Measurements from ENCODE around the gene ITSN1.

The ITSN1 gene

DNA sequence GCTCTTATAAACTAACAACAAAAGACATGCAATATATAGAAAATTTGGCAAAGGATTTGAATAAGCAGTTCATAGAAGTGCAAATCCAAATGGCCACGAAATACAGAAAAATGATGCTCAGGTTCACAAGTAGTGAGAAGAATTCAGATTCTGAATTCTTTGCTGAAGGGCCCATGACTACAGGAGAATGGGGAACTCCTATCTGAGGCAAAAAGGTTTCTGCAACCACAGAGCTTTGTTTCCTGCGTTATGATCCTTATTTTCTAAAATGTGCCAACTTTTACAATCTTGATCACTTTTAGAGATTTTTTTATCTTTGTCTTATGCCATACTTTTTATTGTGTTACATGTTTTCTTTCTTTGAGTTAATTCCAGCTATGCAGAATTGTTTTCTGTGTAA is 91.3 kb downstream of the ITSN1 start:
- Histone ChIP-seq H3K4me3 (ENCODE audit: low read depth, low read length) (no peak overlapping the region), H3K36me3 (peaks cover 3% of the 10 kb centered on the region; the same call in 1 of the 2 replicates), H3K9me3 (no peaks in the 10 kb centered on the region), H3K27me3 (no peaks in the 10 kb centered on the region), H3K4me1 (no peaks in the 10 kb centered on the region; the same call in 1 of the 2 replicates)
- no peak for DNase-seq
- TF ChIP-seq, protein P1, sequence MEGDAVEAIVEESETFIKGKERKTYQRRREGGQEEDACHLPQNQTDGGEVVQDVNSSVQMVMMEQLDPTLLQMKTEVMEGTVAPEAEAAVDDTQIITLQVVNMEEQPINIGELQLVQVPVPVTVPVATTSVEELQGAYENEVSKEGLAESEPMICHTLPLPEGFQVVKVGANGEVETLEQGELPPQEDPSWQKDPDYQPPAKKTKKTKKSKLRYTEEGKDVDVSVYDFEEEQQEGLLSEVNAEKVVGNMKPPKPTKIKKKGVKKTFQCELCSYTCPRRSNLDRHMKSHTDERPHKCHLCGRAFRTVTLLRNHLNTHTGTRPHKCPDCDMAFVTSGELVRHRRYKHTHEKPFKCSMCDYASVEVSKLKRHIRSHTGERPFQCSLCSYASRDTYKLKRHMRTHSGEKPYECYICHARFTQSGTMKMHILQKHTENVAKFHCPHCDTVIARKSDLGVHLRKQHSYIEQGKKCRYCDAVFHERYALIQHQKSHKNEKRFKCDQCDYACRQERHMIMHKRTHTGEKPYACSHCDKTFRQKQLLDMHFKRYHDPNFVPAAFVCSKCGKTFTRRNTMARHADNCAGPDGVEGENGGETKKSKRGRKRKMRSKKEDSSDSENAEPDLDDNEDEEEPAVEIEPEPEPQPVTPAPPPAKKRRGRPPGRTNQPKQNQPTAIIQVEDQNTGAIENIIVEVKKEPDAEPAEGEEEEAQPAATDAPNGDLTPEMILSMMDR (IDR thresholded peaks at IDR 0.05; ENCODE audit: low read depth, low read length), result no peak

DNA sequence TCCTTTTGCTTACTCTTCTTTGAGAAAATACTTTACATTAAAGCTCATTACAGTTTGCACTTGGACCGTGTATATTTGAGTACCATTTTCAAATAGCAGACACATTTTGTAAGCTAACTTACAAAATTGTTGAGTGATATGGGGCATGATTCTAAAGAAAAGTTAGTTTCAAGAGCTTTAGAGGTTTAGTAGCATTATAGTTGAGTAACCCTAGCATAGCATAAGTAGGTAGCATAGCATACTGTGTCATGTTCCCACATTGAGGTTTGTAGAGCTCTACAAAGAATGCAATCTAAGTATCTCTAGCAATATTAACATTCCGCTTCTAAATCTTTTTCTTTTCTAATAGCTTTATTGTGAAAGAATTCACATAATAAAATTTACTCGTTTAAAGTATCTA is 92.0 kb downstream of the ITSN1 start:
- DNase-seq, result no peak
- TF ChIP-seq, protein P1 (IDR thresholded peaks at IDR 0.05; ENCODE audit: low read depth, low read length), result no peak
- Histone ChIP-seq H3K4me3 (ENCODE audit: low read depth, low read length) (no peak overlapping the region), H3K27me3 (no peaks in the 10 kb centered on the region), H3K9me3 (no peaks in the 10 kb centered on the region), H3K36me3 (peaks cover 3% of the 10 kb centered on the region; the same call in 1 of the 2 replicates), H3K4me1 (no peaks in the 10 kb centered on the region; the same call in 1 of the 2 replicates)

DNA sequence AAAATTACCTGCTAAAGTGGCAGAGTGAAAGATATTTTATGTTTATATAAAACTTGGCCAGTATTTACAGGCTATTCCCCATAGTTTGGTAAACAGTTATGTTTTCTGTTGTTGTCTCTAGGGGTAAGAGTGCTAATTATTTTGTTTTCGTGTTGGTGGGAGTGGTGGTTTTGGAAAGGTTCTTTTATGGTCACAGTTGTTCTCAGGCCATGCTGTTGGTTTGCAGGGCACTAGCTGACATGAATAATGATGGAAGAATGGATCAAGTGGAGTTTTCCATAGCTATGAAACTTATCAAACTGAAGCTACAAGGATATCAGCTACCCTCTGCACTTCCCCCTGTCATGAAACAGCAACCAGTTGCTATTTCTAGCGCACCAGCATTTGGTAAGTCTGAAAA is 92.5 kb downstream of the ITSN1 start:
- Histone ChIP-seq H3K4me1 (no peaks in the 10 kb centered on the region), H3K9me3 (no peaks in the 10 kb centered on the region), H3K27me3 (no peaks in the 10 kb centered on the region), H3K36me3 (peaks cover 3% of the 10 kb centered on the region; the same call in 1 of the 2 replicates), H3K4me3 (ENCODE audit: low read depth, low read length) (no peak overlapping the region)
- DNase-seq, result no peak
- TF ChIP-seq, protein P1 (IDR thresholded peaks at IDR 0.05; ENCODE audit: low read depth, low read length), result no peak

DNA sequence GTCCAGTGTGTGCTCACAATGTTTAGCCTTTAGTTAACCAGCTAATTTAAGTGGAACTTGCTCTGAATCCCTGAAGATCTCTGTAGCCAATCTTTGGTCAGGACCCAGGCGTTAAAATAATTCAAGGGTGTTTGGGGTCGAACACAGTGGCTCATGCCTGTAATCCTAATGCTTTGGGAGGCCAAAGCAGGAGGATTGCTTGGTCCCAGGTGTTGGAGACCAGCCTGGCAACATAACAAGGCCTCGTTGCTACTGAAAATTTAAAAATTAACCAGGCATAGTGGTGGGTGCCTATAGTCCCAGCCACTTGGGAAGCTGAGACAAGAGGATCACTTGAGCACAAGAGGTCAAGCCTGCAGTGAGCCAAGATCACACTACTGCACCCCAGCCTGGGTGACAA is 94.3 kb downstream of the ITSN1 start:
- DNase-seq, result no peak
- Histone ChIP-seq H3K4me1 (no peaks in the 10 kb centered on the region), H3K27me3 (no peaks in the 10 kb centered on the region), H3K9me3 (no peaks in the 10 kb centered on the region), H3K36me3 (peaks cover 3% of the 10 kb centered on the region; the same call in 1 of the 2 replicates), H3K4me3 (ENCODE audit: low read depth, low read length) (no peak overlapping the region)
- TF ChIP-seq, protein P1 (IDR thresholded peaks at IDR 0.05; ENCODE audit: low read depth, low read length), result no peak

DNA sequence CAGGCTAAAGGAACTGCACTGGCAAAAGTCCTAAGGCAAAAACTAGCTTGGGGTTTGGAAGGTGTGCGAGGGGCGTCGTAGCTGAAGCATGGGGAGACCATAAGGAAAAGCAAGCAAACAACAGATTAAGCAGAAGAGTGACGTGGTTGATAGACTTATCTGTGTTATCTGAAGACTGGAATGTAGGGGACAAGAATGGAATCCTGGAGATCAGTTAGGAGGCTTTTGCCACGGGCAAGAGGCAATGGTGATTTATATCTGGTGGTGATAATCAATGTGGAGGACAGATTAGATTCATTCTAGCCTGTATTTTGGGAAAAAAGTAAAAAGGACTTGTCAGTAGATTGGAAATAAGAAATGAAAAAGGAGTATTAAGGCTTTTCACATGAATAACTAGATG is 97.4 kb downstream of the ITSN1 start:
- Histone ChIP-seq H3K36me3 (peaks cover 3% of the 10 kb centered on the region; the same call in 1 of the 2 replicates), H3K4me3 (ENCODE audit: low read depth, low read length) (no peak overlapping the region), H3K9me3 (no peaks in the 10 kb centered on the region), H3K4me1 (no peaks in the 10 kb centered on the region), H3K27me3 (no peaks in the 10 kb centered on the region)
- no peak for DNase-seq
- TF ChIP-seq, protein P1 (IDR thresholded peaks at IDR 0.05; ENCODE audit: low read depth, low read length), result no peak

DNA sequence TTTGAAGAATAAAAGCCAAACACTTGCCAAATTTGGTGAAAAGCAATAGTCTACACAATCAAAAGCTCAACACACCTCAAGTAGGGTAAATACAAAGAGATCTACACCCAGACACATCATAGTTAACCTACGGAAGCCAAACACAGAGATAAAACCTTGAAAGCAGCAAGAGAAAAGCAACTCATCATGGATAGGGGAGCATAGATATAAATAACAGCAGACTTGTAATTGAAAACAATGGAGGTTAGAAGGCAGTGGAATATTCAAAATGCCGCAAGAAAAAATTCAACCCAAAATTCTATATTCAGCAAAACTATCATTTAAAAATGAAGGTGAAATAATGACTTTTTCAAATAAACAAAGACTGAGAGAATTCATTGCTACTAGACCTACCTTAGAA is 105.1 kb downstream of the ITSN1 start:
- TF ChIP-seq, protein P1 (IDR thresholded peaks at IDR 0.05; ENCODE audit: low read depth, low read length), result no peak
- H3K9me3 ChIP-seq, result peaks cover 3% of the 10 kb centered on the region
- no peaks in the 10 kb centered on the region for H3K4me1 ChIP-seq
- no peaks in the 10 kb centered on the region for H3K27me3 ChIP-seq
- no peak for DNase-seq
- H3K36me3 ChIP-seq, result no peaks in the 10 kb centered on the region; the same call in 1 of the 2 replicates
- H3K4me3 ChIP-seq (ENCODE audit: low read depth, low read length), result no peak overlapping the region
